H9 (cell line): ENCODE results near the gene ETHE1. TPM values are rescaled to one million over a fixed set of nuclear protein-coding genes. Genes with fewer than 3 reads are reported as not detected.

Source experiments
- DNase-seq: peaks from one replicate; pipeline ENCODE4 v3.0.0-alpha.2; 2017
- H2AFZ ChIP-seq: one replicate; pipeline ENCODE4 v1.6.1; 2013; ENCODE audit warnings: mild to moderate bottlenecking, low read length, control low read depth, moderate library complexity
- H2AK5ac ChIP-seq: 2 replicates; pipeline ENCODE4 v1.6.1; 2013; ENCODE audit warnings: low read length, control low read depth, mixed read lengths; ENCODE audit not compliant: insufficient read length
- H2BK120ac ChIP-seq: one replicate; pipeline ENCODE4 v1.6.1; 2013; ENCODE audit warnings: low read depth, mild to moderate bottlenecking, low read length, control low read depth, inconsistent platforms; ENCODE audit not compliant: poor library complexity, severe bottlenecking
- H2BK12ac ChIP-seq: 2 replicates; pipeline ENCODE4 v1.6.1; 2013; ENCODE audit warnings: low read length, control low read depth, mixed read lengths, low read depth; ENCODE audit not compliant: insufficient read length
- H2BK15ac ChIP-seq: 2 replicates; pipeline ENCODE4 v1.6.1; 2013; ENCODE audit warnings: low read depth, low read length, control low read depth
- H2BK20ac ChIP-seq: one replicate; pipeline ENCODE4 v1.6.1; 2013; ENCODE audit warnings: low read depth, mild to moderate bottlenecking, low read length, control low read depth, inconsistent platforms; ENCODE audit not compliant: poor library complexity, severe bottlenecking
- H2BK5ac ChIP-seq: 2 replicates; pipeline ENCODE4 v1.6.1; 2013; ENCODE audit warnings: low read length, control low read depth, mixed read lengths; ENCODE audit not compliant: insufficient read length
- H3K14ac ChIP-seq: 2 replicates; pipeline ENCODE4 v1.6.1; 2013; ENCODE audit warnings: low read length, control low read depth; ENCODE audit not compliant: insufficient read depth
- H3K18ac ChIP-seq: 2 replicates; pipeline ENCODE4 v1.6.1; 2013; ENCODE audit warnings: low read depth, mild to moderate bottlenecking, mixed read lengths, low read length, control low read depth; ENCODE audit not compliant: insufficient read length
- H3K23ac ChIP-seq: 2 replicates; pipeline ENCODE4 v1.6.1; 2013; ENCODE audit warnings: low read length, control low read depth, mixed read lengths, low read depth; ENCODE audit not compliant: insufficient read length
- H3K23me2 ChIP-seq: 2 replicates; pipeline ENCODE4 v1.6.1; 2013; ENCODE audit warnings: low read depth, mild to moderate bottlenecking, mixed read lengths, low read length, control low read depth; ENCODE audit not compliant: insufficient read length, poor library complexity, severe bottlenecking
- H3K27ac ChIP-seq: 2 replicates; pipeline ENCODE4 v1.5.1; 2013; ENCODE audit warnings: low read length, control low read depth, mixed read lengths, low read depth; ENCODE audit not compliant: insufficient read length
- H3K27me3 ChIP-seq: 2 replicates; pipeline ENCODE4 v1.6.1; 2013; ENCODE audit warnings: low read length, control low read depth, inconsistent platforms; ENCODE audit not compliant: insufficient read depth
- H3K4ac ChIP-seq: 2 replicates; pipeline ENCODE4 v1.6.1; 2013; ENCODE audit warnings: low read depth, mild to moderate bottlenecking, control low read depth, inconsistent platforms, low read length, moderate library complexity
- H3K4me1 ChIP-seq: 2 replicates; pipeline ENCODE4 v1.6.1; 2013; ENCODE audit warnings: low read length, control low read depth, inconsistent platforms; ENCODE audit not compliant: insufficient read depth
- H3K4me2 ChIP-seq: 2 replicates; pipeline ENCODE4 v1.6.1; 2013; ENCODE audit warnings: low read length, control low read depth, mixed read lengths; ENCODE audit not compliant: insufficient read length, insufficient read depth
- H3K56ac ChIP-seq: 2 replicates; pipeline ENCODE4 v1.6.1; 2013; ENCODE audit warnings: low read depth, mild to moderate bottlenecking, mixed read lengths, low read length, control low read depth; ENCODE audit not compliant: insufficient read length
- H3K79me1 ChIP-seq: 2 replicates; pipeline ENCODE4 v1.6.1; 2013; ENCODE audit warnings: low read depth, mild to moderate bottlenecking, moderate library complexity, low read length, control low read depth, inconsistent platforms; ENCODE audit not compliant: insufficient read depth, poor library complexity, severe bottlenecking
- H3K79me2 ChIP-seq: 2 replicates; pipeline ENCODE4 v1.6.1; 2013; ENCODE audit warnings: low read length, control low read depth, inconsistent platforms; ENCODE audit not compliant: insufficient read depth
- H3K9ac ChIP-seq: 2 replicates; pipeline ENCODE4 v1.6.1; 2013; ENCODE audit warnings: low read length, control low read depth, mixed read lengths; ENCODE audit not compliant: insufficient read length; ENCODE audit errors: extremely low read depth
- H3K9me3 ChIP-seq: one replicate; pipeline ENCODE4 v1.6.1; 2013; ENCODE audit warnings: low read depth, low read length, inconsistent platforms; ENCODE audit not compliant: control insufficient read depth
- H3T11ph ChIP-seq: one replicate; pipeline ENCODE4 v1.6.1; 2013; ENCODE audit warnings: mild to moderate bottlenecking, low read length, control low read depth, inconsistent platforms
- H4K20me1 ChIP-seq: one replicate; pipeline ENCODE4 v1.6.1; 2013; ENCODE audit not compliant: control insufficient read depth, insufficient read length, insufficient read depth
- H4K5ac ChIP-seq: 2 replicates; pipeline ENCODE4 v1.6.1; 2013; ENCODE audit warnings: low read depth, mild to moderate bottlenecking, mixed read lengths, low read length, control low read depth; ENCODE audit not compliant: insufficient read length
- H4K8ac ChIP-seq: replicated peaks from 2 replicates; pipeline ENCODE4 v1.6.1; 2013; ENCODE audit warnings: low read length, control low read depth, mixed read lengths, low read depth; ENCODE audit not compliant: insufficient read length
- H4K91ac ChIP-seq: 2 replicates; pipeline ENCODE4 v1.6.1; 2013; ENCODE audit warnings: low read depth, mild to moderate bottlenecking, moderate library complexity, mixed read lengths, low read length, control low read depth; ENCODE audit not compliant: insufficient read length
- H3K27ac Mint-ChIP-seq, 3 experiments: 2 replicates in 2 of 3; 3 replicates in 1 of 3; pipeline ENCODE4 v1.8.0; 2020 to 2021; ENCODE audit warnings: mixed read lengths in 3 of 3, mild to moderate bottlenecking in 1 of 3, moderate library complexity in 1 of 3
- H3K27me3 Mint-ChIP-seq: 2 replicates; pipeline ENCODE4 v1.8.0; 2021; ENCODE audit warnings: low read depth, mild to moderate bottlenecking, moderate library complexity, mixed read lengths
- H3K36me3 Mint-ChIP-seq, 3 experiments: 2 replicates in 2 of 3; 3 replicates in 1 of 3; pipeline ENCODE4 v1.8.0; 2020 to 2021; ENCODE audit warnings: low read depth in 3 of 3, mixed read lengths in 3 of 3; ENCODE audit not compliant: insufficient read depth in 1 of 3
- H3K4me1 Mint-ChIP-seq, 2 experiments: 2 replicates each; pipeline ENCODE4 v1.8.0; 2020; ENCODE audit warnings: mixed read lengths in 2 of 2
- H3K4me3 Mint-ChIP-seq, 2 experiments: 2 replicates in 1 of 2; 3 replicates in 1 of 2; pipeline ENCODE4 v1.8.0; 2020 to 2021; ENCODE audit warnings: mild to moderate bottlenecking in 2 of 2, mixed read lengths in 2 of 2, moderate library complexity in 1 of 2
- H3K9me3 Mint-ChIP-seq, 2 experiments: 2 replicates in 1 of 2; 3 replicates in 1 of 2; pipeline ENCODE4 v1.8.0; 2020; ENCODE audit warnings: mild to moderate bottlenecking in 2 of 2, mixed read lengths in 2 of 2, moderate library complexity in 1 of 2
- WGBS: extraction: QIAGEN DNeasy Blood & Tissue Kit; methylation state at CpG from one replicate; pipeline ENCODE4 v1.1.7; 2013; ENCODE audit warnings: missing lambda C conversion rate, low lambda C conversion rate, mixed read lengths; ENCODE audit not compliant: insufficient read length; ENCODE audit errors: extremely low coverage; 5-methylcytosine and 5-hydroxymethylcytosine counted together
- total RNA-seq: library from RNA; stranded (reverse); gene quantifications from 2 replicates; pipeline ENCODE4 v1.2.1, GENCODE V29; 2021
- TF ChIP-seq, protein P1 (sequence below): fragments of 200-600 bp; sonication (generic); conservative IDR thresholded peaks from 3 replicates; pipeline ENCODE4 v1.8.0; 2021; ENCODE audit warnings: antibody characterized with exemption, mild to moderate bottlenecking

The ETHE1 gene
- total RNA-seq, 1 experiment from 2014 or later = 18.8 TPM

DNA sequence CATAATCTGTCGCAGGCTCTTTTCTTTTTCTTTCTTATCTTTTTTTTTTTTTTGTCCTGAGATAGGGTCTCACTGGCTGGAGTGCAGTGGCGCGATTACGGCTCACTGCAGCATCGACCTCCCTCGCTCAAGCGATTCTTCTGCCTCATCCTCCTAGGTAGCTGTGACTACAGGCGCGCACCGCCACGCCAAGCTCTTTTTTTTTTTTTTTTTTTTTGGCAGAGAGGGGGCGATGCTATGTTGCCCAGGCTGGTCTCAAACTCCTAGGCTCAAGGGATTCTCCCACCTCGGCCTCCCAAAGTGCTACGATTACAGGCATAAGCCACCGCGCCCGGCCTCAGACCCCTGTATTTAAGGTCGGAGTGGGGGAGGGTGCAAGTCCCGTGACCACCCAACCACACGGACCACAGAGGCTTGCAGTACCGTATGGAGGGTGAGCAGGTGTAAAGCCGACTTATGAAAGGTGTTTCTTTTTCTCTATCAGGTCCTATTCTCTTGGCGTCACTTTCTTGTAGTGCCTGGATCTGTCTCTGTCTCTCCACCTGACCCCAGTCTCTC is 24.5 kb downstream of the ETHE1 start:
- Histone ChIP-seq H2BK15ac (no peak overlapping the region), H3K23me2 (peaks cover 21% of the 10 kb centered on the region), H3K79me2 (no peaks in the 10 kb centered on the region), H2AFZ (no peak overlapping the region), H4K20me1 (no peaks in the 10 kb centered on the region), H2BK20ac (no peak overlapping the region), H2BK12ac (no peak overlapping the region), H3K27ac (no peak overlapping the region), H3K56ac (no peak overlapping the region), H3K23ac (no peak overlapping the region), H3K9me3 (no peaks in the 10 kb centered on the region), H3K79me1 (no peaks in the 10 kb centered on the region), H2BK120ac (no peak overlapping the region), H4K8ac (no peak overlapping the region), H3K4me1 (no peaks in the 10 kb centered on the region), H3K14ac (no peak overlapping the region), H3K18ac (no peak overlapping the region), H3K4me2 (peak overlapping the region; percentile 45), H3K9ac (no peak overlapping the region), H4K91ac (no peak overlapping the region), H4K5ac (no peak overlapping the region), H2BK5ac (no peak overlapping the region), H3K27me3 (peaks cover 4% of the 10 kb centered on the region; the same call in 1 of the 2 replicates), H3T11ph (no peak overlapping the region), H3K4ac (no peak overlapping the region), H2AK5ac (no peak overlapping the region)
- Mint-ChIP-seq H3K36me3 (no peaks in the 10 kb centered on the region; a peak in 2 of 7 replicates), H3K4me1 (peaks cover 12 to 25% of the 10 kb centered on the region in 2 experiments), H3K4me3 (peak overlapping the region; percentile 81 to 87), H3K27me3 (peaks cover 12% of the 10 kb centered on the region), H3K9me3 (no peaks in the 10 kb centered on the region; a peak in 1 of 5 replicates), H3K27ac (no peak overlapping the region)
- no peak for DNase-seq
- WGBS = no CpG with 5 or more reads among the region's 23 CpGs
- TF ChIP-seq, protein P1, sequence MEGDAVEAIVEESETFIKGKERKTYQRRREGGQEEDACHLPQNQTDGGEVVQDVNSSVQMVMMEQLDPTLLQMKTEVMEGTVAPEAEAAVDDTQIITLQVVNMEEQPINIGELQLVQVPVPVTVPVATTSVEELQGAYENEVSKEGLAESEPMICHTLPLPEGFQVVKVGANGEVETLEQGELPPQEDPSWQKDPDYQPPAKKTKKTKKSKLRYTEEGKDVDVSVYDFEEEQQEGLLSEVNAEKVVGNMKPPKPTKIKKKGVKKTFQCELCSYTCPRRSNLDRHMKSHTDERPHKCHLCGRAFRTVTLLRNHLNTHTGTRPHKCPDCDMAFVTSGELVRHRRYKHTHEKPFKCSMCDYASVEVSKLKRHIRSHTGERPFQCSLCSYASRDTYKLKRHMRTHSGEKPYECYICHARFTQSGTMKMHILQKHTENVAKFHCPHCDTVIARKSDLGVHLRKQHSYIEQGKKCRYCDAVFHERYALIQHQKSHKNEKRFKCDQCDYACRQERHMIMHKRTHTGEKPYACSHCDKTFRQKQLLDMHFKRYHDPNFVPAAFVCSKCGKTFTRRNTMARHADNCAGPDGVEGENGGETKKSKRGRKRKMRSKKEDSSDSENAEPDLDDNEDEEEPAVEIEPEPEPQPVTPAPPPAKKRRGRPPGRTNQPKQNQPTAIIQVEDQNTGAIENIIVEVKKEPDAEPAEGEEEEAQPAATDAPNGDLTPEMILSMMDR = no peak
